OCI-LY3 (cell line): ENCODE results near the gene RNASEH1.

Experiments
- EZH2phosphoT487 ChIP-seq: fragments of 200-600 bp; shearing (Covaris generic); IDR thresholded peaks from 2 replicates; pipeline ENCODE4 v1.6.1; 2018; ENCODE audit warnings: antibody characterized with exemption, mixed run types, low read depth
- TF ChIP-seq, protein P1 (sequence below): fragments of 200-600, 300-600 bp; sonication (generic); IDR thresholded peaks from 2 replicates; pipeline ENCODE4 v1.5.1; 2014; ENCODE audit warnings: antibody characterized with exemption, low read length, low read depth

- TF ChIP-seq, protein P1, sequence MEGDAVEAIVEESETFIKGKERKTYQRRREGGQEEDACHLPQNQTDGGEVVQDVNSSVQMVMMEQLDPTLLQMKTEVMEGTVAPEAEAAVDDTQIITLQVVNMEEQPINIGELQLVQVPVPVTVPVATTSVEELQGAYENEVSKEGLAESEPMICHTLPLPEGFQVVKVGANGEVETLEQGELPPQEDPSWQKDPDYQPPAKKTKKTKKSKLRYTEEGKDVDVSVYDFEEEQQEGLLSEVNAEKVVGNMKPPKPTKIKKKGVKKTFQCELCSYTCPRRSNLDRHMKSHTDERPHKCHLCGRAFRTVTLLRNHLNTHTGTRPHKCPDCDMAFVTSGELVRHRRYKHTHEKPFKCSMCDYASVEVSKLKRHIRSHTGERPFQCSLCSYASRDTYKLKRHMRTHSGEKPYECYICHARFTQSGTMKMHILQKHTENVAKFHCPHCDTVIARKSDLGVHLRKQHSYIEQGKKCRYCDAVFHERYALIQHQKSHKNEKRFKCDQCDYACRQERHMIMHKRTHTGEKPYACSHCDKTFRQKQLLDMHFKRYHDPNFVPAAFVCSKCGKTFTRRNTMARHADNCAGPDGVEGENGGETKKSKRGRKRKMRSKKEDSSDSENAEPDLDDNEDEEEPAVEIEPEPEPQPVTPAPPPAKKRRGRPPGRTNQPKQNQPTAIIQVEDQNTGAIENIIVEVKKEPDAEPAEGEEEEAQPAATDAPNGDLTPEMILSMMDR: no peak
- TF ChIP-seq EZH2phosphoT487: no peak
These were observed 52.4 kb downstream of the RNASEH1 start for GRCh38 chr2:3505771-3506170.
